Measurements from ENCODE around the gene PRTFDC1.

DNA sequence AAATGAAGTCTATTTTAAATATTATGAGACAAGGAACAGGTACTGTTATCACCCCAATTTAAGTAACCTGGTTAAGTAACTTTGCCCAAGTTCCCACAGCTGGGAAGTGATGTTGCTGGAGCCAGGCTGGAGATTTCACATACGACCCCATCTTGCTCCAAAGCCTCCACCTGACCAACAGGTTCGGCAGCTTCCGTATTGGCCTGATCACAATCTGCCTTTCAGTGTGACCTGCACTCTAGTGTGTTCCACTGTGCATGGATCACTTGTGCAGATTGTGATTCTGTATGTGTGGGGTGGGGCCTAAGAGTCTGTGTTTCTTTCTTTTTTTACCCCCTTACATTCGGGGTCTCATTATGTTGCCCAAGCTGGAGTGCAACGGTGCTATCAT, 66.1 kb downstream of the PRTFDC1 start:
- TF ChIP-seq CEBPB (IDR thresholded peaks at IDR 0.05; ENCODE audit: low read depth, low read length) (no peak), SP1 (IDR thresholded peaks at IDR 0.05; ENCODE audit: low read depth, low read length) (no peak), POLR2AphosphoS5 (IDR thresholded peaks at IDR 0.05; ENCODE audit: low read depth, low read length) (no peak), EZH2 (IDR thresholded peaks at IDR 0.05; ENCODE audit: low read depth, low read length, severe bottlenecking) (no peak), KDM1A (IDR thresholded peaks at IDR 0.05; ENCODE audit: borderline replicate concordance, low read length) (no peak), ZNF274 (IDR thresholded peaks at IDR 0.05; ENCODE audit: borderline replicate concordance, extremely low read depth, low read length) (no peak)
- TF ChIP-seq, protein P1, sequence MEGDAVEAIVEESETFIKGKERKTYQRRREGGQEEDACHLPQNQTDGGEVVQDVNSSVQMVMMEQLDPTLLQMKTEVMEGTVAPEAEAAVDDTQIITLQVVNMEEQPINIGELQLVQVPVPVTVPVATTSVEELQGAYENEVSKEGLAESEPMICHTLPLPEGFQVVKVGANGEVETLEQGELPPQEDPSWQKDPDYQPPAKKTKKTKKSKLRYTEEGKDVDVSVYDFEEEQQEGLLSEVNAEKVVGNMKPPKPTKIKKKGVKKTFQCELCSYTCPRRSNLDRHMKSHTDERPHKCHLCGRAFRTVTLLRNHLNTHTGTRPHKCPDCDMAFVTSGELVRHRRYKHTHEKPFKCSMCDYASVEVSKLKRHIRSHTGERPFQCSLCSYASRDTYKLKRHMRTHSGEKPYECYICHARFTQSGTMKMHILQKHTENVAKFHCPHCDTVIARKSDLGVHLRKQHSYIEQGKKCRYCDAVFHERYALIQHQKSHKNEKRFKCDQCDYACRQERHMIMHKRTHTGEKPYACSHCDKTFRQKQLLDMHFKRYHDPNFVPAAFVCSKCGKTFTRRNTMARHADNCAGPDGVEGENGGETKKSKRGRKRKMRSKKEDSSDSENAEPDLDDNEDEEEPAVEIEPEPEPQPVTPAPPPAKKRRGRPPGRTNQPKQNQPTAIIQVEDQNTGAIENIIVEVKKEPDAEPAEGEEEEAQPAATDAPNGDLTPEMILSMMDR (IDR thresholded peaks at IDR 0.05; ENCODE audit: control extremely low read depth in 1 of 3, insufficient read depth in 1 of 3, low read depth in 1 of 3, low read length in 3 of 3), result no peak

Measured in H1 (cell line).